ENCODE measurements around the gene LY6G5B.

GRCh38 chr6:31639449-31639861, 30.3 kb upstream of the LY6G5B start:
- TF ChIP-seq, protein P1, sequence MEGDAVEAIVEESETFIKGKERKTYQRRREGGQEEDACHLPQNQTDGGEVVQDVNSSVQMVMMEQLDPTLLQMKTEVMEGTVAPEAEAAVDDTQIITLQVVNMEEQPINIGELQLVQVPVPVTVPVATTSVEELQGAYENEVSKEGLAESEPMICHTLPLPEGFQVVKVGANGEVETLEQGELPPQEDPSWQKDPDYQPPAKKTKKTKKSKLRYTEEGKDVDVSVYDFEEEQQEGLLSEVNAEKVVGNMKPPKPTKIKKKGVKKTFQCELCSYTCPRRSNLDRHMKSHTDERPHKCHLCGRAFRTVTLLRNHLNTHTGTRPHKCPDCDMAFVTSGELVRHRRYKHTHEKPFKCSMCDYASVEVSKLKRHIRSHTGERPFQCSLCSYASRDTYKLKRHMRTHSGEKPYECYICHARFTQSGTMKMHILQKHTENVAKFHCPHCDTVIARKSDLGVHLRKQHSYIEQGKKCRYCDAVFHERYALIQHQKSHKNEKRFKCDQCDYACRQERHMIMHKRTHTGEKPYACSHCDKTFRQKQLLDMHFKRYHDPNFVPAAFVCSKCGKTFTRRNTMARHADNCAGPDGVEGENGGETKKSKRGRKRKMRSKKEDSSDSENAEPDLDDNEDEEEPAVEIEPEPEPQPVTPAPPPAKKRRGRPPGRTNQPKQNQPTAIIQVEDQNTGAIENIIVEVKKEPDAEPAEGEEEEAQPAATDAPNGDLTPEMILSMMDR (conservative IDR thresholded peaks at IDR 0.05; ENCODE audit: low read length), result no peak
- TF ChIP-seq EZH2phosphoT487 (IDR thresholded peaks at IDR 0.05; ENCODE audit: borderline replicate concordance, low read depth, low read length), result no peak
